Body of pancreas (tissue), 4 donors: ENCODE data around the gene ASCC2. TPM values are rescaled to one million over a fixed set of nuclear protein-coding genes. Genes with fewer than 3 reads are reported as not detected.
"Not testable (repeated sequence)": the region's sequence is repeated elsewhere in the genome, so short reads cannot be mapped to it uniquely, and the experiment has no call there.

Experiments
- ATAC-seq: fragments of 150-250 bp; one replicate; pipeline ENCODE4 v1.9.1; 2016
- DNase-seq, 4 donors: peaks; one replicate each; pipeline ENCODE4 v3.0.0-alpha.2; 2019
- H3K27ac ChIP-seq, 4 donors: fragments of 200-600 bp; sonication (generic); 1 replicate in 3 of 4; 2 replicates in 1 of 4; pipeline versions ENCODE4 v1.5.1 to v1.6.1; 2016 to 2019; ENCODE audit warnings: mild to moderate bottlenecking in 1 of 4, mixed read lengths in 1 of 4, moderate library complexity in 1 of 4
- H3K27me3 ChIP-seq, 2 donors: fragments of 200-600 bp; sonication (generic); one replicate each; pipeline ENCODE4 v1.6.0; 2016; ENCODE audit warnings: mild to moderate bottlenecking in 1 of 2
- H3K36me3 ChIP-seq, 2 donors: fragments of 200-600 bp; sonication (generic); replicated peaks in 1 of 2; 2 replicates each; pipeline ENCODE4 v1.5.1; 2016; ENCODE audit warnings: low read depth in 2 of 2; ENCODE audit not compliant: insufficient read depth in 1 of 2
- H3K4me1 ChIP-seq: fragments of 200-600 bp; sonication (generic); one replicate; pipeline ENCODE4 v1.6.0; 2016
- H3K4me3 ChIP-seq, 2 donors: fragments of 200-600 bp; sonication (generic); 1 replicate in 1 of 2; 2 replicates in 1 of 2; pipeline ENCODE4 v1.5.1; 2016 to 2019
- H3K9me3 ChIP-seq, 3 donors: fragments of 200-600 bp; sonication (generic); 1 replicate in 2 of 3; 2 replicates in 1 of 3; pipeline ENCODE4 v1.5.1; 2016
- CTCF ChIP-seq, 7 experiments: fragments of 450-650 bp in 4 of 7; fragments of 200-600 bp in 3 of 7; sonication (generic) in 3 of 7; IDR thresholded peaks; one replicate each; pipeline ENCODE4 v1.5.1; 2016 to 2019; ENCODE audit warnings: antibody characterized with exemption in 7 of 7
- POLR2A ChIP-seq, 3 donors: fragments of 450-650 bp; IDR thresholded peaks; one replicate each; pipeline ENCODE4 v1.6.1; 2016; ENCODE audit warnings: antibody characterized with exemption in 3 of 3, mild to moderate bottlenecking in 2 of 3
- WGBS, 2 donors: methylation state at CpG; one replicate each; pipeline ENCODE4 v1.1.5; 2017; 5-methylcytosine and 5-hydroxymethylcytosine counted together
- intact Hi-C: fragments of 100-400 bp; cut with DNase I; formaldehyde crosslinking; loops from one replicate; pipeline ENCODE4 v1.15.1; 2023
- total RNA-seq, 2 donors: library from RNA; depleted of rRNA; stranded (reverse); fragments of >200 nt; gene quantifications; one replicate each; pipeline ENCODE4 v1.1.0, GENCODE V29; 2016

ASCC2 gene
- total RNA-seq, 2 donors from 2014 or later, result 34.3 to 42.0 TPM

GRCh38 chr22:29755889-29756288 is 82.2 kb downstream of the ASCC2 start:
- H3K27ac ChIP-seq, result no peak overlapping the region
- WGBS, 2 donors, result 86 to 89% methylated on average over 7 to 8 of the region's 9 CpGs
- DNase-seq (no peak), ATAC-seq (no peak)
- no peaks in the 10 kb centered on the region for H3K27me3 ChIP-seq
- no peak overlapping the region for H3K4me3 ChIP-seq
- H3K36me3 ChIP-seq, result no peaks in the 10 kb centered on the region
- no peaks in the 10 kb centered on the region for H3K9me3 ChIP-seq
- no peak for TF ChIP-seq CTCF (IDR thresholded peaks at IDR 0.05)
- TF ChIP-seq POLR2A (IDR thresholded peaks at IDR 0.05), result no peak
- intact Hi-C loops, result no loop called here
- H3K4me1 ChIP-seq, result no peaks in the 10 kb centered on the region

- ATAC-seq, H3K36me3 ChIP-seq, intact Hi-C loops, H3K27me3 ChIP-seq, H3K4me1 ChIP-seq, DNase-seq, H3K4me3 ChIP-seq, H3K9me3 ChIP-seq, H3K27ac ChIP-seq: not testable (repeated sequence)
- WGBS, 2 donors, result 89 to 91% methylated on average over 11 of the region's 11 CpGs
These were observed 83.2 kb downstream of the ASCC2 start for GRCh38 chr22:29754658-29755395.

- no peak for TF ChIP-seq POLR2A (IDR thresholded peaks at IDR 0.05)
- no peak for TF ChIP-seq CTCF (IDR thresholded peaks at IDR 0.05)
- intact Hi-C loops, result no loop called here
- no peak for DNase-seq
These were observed 84.0 kb downstream of the ASCC2 start for GRCh38 chr22:29753808-29754657.

GRCh38 chr22:29751669-29752068 is 86.4 kb downstream of the ASCC2 start:
- intact Hi-C loops, result no loop called here
- ATAC-seq (no peak), DNase-seq (no peak)
- Histone ChIP-seq H3K4me1 (no peaks in the 10 kb centered on the region), H3K4me3 (no peak overlapping the region), H3K36me3 (peaks cover 0 to 12% of the 10 kb centered on the region in 2 donors), H3K27me3 (no peaks in the 10 kb centered on the region), H3K27ac (no peak overlapping the region), H3K9me3 (no peaks in the 10 kb centered on the region)
- 88% methylated on average over 2 of the region's 2 CpGs; no CpG with 5 or more reads in 1 of the 2 donors for WGBS, 2 donors
- TF ChIP-seq CTCF (IDR thresholded peaks at IDR 0.05) (no peak), POLR2A (IDR thresholded peaks at IDR 0.05) (no peak)

More at GRCh38 chr22:29753808-29754657, 84.0 kb downstream of the ASCC2 start:
- no peaks in the 10 kb centered on the region for H3K9me3 ChIP-seq
- ATAC-seq, result no peak
- H3K27me3 ChIP-seq, result no peaks in the 10 kb centered on the region
- no peaks in the 10 kb centered on the region for H3K36me3 ChIP-seq
- no peak overlapping the region for H3K27ac ChIP-seq
- 80 to 93% methylated on average over 9 to 16 of the region's 16 CpGs for WGBS, 2 donors
- H3K4me3 ChIP-seq, result no peak overlapping the region
- H3K4me1 ChIP-seq, result no peaks in the 10 kb centered on the region
